Measurements from ENCODE around the gene ZFPM1. TPM values are rescaled to one million over a fixed set of nuclear protein-coding genes. Genes with fewer than 3 reads are reported as not detected.

ZFPM1 gene
- total RNA-seq, 2 experiments from 2014 or later: 2.1 to 14.2 TPM

- intact Hi-C loops (cut with micrococcal nuclease; ENCODE audit: unreplicated experiment): no loop called here
- TF ChIP-seq EZH2phosphoT487 (IDR thresholded peaks at IDR 0.05; ENCODE audit: borderline replicate concordance, low read depth, low read length): no peak
- TF ChIP-seq CTCF (conservative IDR thresholded peaks at IDR 0.05; ENCODE audit: low read length): no peak
- ChIA-PET CTCF (ENCODE audit: unreplicated experiment) (no interaction called here), POLR2A (no interaction called here)
- H3K79me2 ChIP-seq (ENCODE audit: insufficient read depth, low read depth, low read length): no peaks in the 10 kb centered on the region
- BruUV-seq (replicated peaks): no TSS peak
- no peaks in the 10 kb centered on the region for H3K36me3 ChIP-seq (ENCODE audit: insufficient read depth, low read length)
- H3K4me3 ChIP-seq (ENCODE audit: low read depth, low read length, poor library complexity, severe bottlenecking): no peak overlapping the region
- H3K27ac ChIP-seq (ENCODE audit: low read depth, low read length, poor library complexity, severe bottlenecking): no peak overlapping the region
- no peak overlapping the region for H3K4me2 ChIP-seq (ENCODE audit: low read length)
- peaks cover under 1% of the 10 kb centered on the region for H3K4me1 ChIP-seq (ENCODE audit: insufficient read depth, low read length, poor library complexity, severe bottlenecking)
- no peaks in the 10 kb centered on the region for H3K9me2 ChIP-seq (ENCODE audit: insufficient read depth, low read length)
- no peak overlapping the region for H2AFZ ChIP-seq (ENCODE audit: low read length)
- DNase-seq (ENCODE audit: low spot score): no peak
- H4K20me1 ChIP-seq (ENCODE audit: insufficient read depth, low read length): no peaks in the 10 kb centered on the region
- peaks cover 18% of the 10 kb centered on the region; the same call in 1 of the 2 replicates for H3K9me3 ChIP-seq (ENCODE audit: low read length)
These were observed 88.9 kb downstream of the ZFPM1 start for GRCh38 chr16:88541831-88542616.

GRCh38 chr16:88543230-88543813 lies 90.2 kb downstream of the ZFPM1 start:
- ChIA-PET POLR2A (no interaction called here), CTCF (ENCODE audit: unreplicated experiment) (no interaction called here)
- Histone ChIP-seq H4K20me1 (ENCODE audit: insufficient read depth, low read length) (no peaks in the 10 kb centered on the region), H3K4me2 (ENCODE audit: low read length) (no peak overlapping the region), H3K36me3 (ENCODE audit: insufficient read depth, low read length) (no peaks in the 10 kb centered on the region), H3K9me2 (ENCODE audit: insufficient read depth, low read length) (no peaks in the 10 kb centered on the region), H3K79me2 (ENCODE audit: insufficient read depth, low read depth, low read length) (no peaks in the 10 kb centered on the region), H3K4me1 (ENCODE audit: insufficient read depth, low read length, poor library complexity, severe bottlenecking) (no peaks in the 10 kb centered on the region), H3K27ac (ENCODE audit: low read depth, low read length, poor library complexity, severe bottlenecking) (no peak overlapping the region), H2AFZ (ENCODE audit: low read length) (no peak overlapping the region), H3K4me3 (ENCODE audit: low read depth, low read length, poor library complexity, severe bottlenecking) (no peak overlapping the region), H3K9me3 (ENCODE audit: low read length) (peaks cover 18% of the 10 kb centered on the region; the same call in 1 of the 2 replicates)
- no peak for DNase-seq (ENCODE audit: low spot score)
- BruUV-seq (replicated peaks): no TSS peak
- intact Hi-C loops (cut with micrococcal nuclease; ENCODE audit: unreplicated experiment): no loop called here
- no peak for TF ChIP-seq EZH2phosphoT487 (IDR thresholded peaks at IDR 0.05; ENCODE audit: borderline replicate concordance, low read depth, low read length)
- TF ChIP-seq CTCF (conservative IDR thresholded peaks at IDR 0.05; ENCODE audit: low read length): no peak

- DNase-seq (ENCODE audit: low spot score): no peak
- no peak overlapping the region for H2AFZ ChIP-seq (ENCODE audit: low read length)
- intact Hi-C loops (cut with micrococcal nuclease; ENCODE audit: unreplicated experiment): no loop called here
- H3K9me2 ChIP-seq (ENCODE audit: insufficient read depth, low read length): no peaks in the 10 kb centered on the region
- H3K27ac ChIP-seq (ENCODE audit: low read depth, low read length, poor library complexity, severe bottlenecking): no peak overlapping the region
- TF ChIP-seq EZH2phosphoT487 (IDR thresholded peaks at IDR 0.05; ENCODE audit: borderline replicate concordance, low read depth, low read length) (no peak), CTCF (conservative IDR thresholded peaks at IDR 0.05; ENCODE audit: low read length) (no peak)
- H3K4me1 ChIP-seq (ENCODE audit: insufficient read depth, low read length, poor library complexity, severe bottlenecking): peaks cover 13% of the 10 kb centered on the region
- H3K4me3 ChIP-seq (ENCODE audit: low read depth, low read length, poor library complexity, severe bottlenecking): no peak overlapping the region
- H3K79me2 ChIP-seq (ENCODE audit: insufficient read depth, low read depth, low read length): no peaks in the 10 kb centered on the region
- no peaks in the 10 kb centered on the region for H4K20me1 ChIP-seq (ENCODE audit: insufficient read depth, low read length)
- no peak overlapping the region for H3K4me2 ChIP-seq (ENCODE audit: low read length)
- ChIA-PET CTCF (ENCODE audit: unreplicated experiment) (no interaction called here), POLR2A (no interaction called here)
- no peaks in the 10 kb centered on the region for H3K36me3 ChIP-seq (ENCODE audit: insufficient read depth, low read length)
- H3K9me3 ChIP-seq (ENCODE audit: low read length): peaks cover 18% of the 10 kb centered on the region; the same call in 1 of the 2 replicates
- BruUV-seq (replicated peaks): no TSS peak
These were observed 92.7 kb downstream of the ZFPM1 start for GRCh38 chr16:88545781-88546180.

Measured in OCI-LY7 (cell line).